GM19035 (cell line): ENCODE results near the gene ZFHX3.

Experiments
- ATAC-seq: cut with Tn5 transposase; IDR thresholded peaks from one replicate; pipeline ENCODE4 v1.9.1; 2021; ENCODE audit not compliant: unreplicated experiment

Gene ZFHX3

DNA sequence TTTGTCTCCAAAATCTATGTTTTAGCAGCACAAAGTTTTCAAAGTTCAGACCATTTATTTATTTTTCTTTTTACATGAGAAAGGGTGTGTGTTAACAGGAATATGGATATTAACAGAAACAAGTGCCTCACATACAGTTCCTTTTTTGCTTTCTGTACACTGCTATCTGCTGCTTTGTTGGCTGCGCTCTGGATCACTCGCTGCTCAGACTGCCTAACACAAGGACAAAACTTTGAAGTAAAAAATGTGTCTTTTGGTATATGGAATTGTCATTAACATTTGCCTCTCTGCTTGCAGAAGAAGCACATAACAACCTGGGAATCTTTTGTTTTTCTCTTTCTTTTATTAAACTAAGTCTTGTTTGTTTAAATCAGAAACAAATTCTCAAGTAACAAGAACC, 262.8 kb downstream of the ZFHX3 start:
- no peak for ATAC-seq

DNA sequence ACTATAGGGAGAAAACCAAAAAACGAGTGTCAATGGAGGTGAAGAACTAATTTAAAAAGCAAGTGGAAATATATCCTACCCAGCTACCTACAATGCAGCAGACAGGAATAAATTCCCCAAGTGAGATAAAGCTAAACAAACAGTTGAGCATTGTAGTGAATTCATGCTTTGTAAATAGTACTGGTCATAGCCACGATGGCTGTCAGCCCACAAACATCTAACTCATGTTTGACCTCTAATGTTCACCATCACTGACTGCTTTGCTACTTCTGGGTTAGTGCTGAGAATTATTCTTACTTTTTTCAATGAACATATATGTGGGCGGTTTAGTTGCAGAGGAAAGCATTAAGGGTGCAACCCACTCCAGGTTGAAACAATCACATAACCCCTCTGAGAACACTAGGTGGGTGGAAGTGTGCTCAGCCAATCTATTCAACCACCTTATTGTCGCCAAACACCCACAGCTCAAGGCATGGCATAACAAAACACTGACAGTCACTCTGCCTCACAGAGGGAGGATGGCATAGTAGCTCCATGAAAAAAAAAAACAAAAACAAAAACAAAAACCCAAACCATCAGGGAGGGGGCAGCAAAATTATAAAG, 264.1 kb downstream of the ZFHX3 start:
- no peak for ATAC-seq

GRCh38 chr16:72769876-72770275, 278.1 kb downstream of the ZFHX3 start:
- no peak for ATAC-seq

DNA sequence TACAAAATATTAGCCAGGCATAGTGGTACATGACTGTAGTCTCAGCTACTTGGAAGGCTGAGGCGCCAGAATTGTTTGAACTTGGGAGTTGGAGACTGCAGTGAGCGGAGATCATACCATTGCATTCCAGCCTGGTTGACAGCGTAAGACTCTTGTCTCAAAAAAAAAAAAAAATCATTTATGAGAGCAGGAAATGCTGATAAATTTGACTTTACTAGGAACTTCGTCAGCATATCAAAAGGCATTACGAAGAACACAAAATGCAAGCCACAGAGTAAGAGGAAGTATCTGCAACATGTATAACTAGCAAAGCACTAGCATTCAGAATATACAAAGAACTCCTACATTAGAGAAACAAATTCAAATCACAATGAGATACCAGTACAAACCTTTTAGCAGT, 279.3 kb downstream of the ZFHX3 start:
- ATAC-seq = no peak

GRCh38 chr16:72766506-72766905, 281.4 kb downstream of the ZFHX3 start:
- no peak for ATAC-seq

DNA sequence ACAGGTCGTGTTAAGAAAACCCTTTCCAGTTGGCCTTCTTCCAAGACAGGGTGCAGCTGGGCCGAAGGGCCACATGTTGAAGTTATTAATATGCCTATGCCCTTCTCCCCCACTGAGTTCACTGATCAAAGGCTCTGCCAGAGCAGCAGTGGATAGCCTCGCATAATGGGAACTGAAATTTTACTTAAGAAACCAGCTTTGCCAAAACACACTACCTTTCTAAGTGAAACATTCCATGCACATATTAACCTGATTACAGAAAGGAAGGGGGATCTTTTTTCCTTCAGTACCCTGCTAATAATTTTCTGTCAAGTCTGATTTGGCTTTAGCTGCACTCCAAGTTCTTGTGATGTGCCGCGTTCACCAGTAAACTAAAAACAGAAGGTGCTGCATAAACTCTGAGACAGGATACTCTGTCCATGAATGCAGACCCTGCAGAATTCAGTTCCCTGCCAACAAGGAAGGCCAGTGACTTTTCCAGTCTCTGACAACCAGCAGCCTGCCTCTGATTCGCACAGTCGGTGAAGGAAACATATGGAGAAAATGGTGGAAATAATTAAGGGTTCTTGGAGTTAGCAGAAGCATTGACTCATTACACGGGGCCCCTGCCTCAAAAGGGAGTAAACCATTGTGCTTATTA, 283.8 kb downstream of the ZFHX3 start:
- ATAC-seq = no peak

DNA sequence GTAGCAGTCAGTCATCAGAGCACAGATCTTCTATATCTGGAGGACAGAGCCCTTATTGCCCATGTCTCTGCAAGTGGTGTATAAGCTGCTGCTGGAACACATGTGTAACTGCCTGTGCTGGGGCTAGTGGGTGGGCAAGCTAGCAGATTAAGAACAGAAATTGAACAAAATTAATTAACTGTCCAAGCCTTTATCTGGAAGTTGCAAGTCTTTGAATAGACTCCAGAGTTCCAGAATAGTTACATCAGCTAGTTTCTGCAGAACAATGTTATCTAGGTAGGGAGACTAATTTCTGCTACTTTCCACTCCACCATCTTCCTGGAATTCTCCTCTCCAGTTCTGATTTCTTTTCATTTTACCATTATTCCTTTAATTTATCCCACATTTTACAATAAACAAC, 287.3 kb downstream of the ZFHX3 start:
- ATAC-seq = no peak

DNA sequence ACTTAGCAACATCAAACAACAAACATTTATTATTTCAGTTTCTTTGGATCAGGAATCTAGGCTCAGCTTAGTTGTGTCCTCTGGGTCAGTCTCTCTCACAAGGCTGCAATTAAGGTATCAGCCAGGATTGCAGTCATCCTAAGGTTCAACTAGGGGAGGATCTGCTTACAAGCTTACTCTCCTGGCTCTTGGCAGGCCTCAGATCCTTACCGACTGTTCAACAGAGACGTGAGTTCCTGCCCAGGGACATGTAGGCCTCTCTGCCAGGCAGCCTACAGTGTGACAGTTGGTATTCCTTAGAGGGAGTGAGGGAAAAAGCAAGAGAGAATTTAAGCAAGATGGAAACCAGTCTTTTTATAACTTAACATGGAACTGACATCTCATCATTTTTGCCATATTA, 294.0 kb downstream of the ZFHX3 start:
- no peak for ATAC-seq

- ATAC-seq = no peak
Observed at GRCh38 chr16:72752004-72752695, 295.8 kb downstream of the ZFHX3 start.

GRCh38 chr16:72751076-72751475, 296.9 kb downstream of the ZFHX3 start:
- no peak for ATAC-seq

DNA sequence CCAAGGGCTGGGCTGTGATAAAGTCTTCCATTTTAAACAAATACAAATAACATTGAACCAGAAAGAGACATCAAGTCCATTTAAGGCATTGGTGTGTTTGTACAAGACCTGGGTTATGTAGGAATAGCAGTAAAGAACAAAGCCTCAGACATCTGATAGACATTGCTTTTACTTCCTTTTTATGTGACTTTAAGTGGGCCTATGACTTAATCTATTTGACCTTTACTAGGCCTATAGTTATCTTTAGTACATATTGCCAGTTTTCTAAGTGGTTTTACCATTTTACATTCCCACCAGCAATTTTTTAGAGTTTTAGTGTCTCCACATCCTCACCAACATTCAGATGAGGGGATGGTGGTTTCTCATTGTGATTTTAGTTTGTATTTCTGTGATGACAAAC, 298.8 kb downstream of the ZFHX3 start:
- no peak for ATAC-seq

DNA sequence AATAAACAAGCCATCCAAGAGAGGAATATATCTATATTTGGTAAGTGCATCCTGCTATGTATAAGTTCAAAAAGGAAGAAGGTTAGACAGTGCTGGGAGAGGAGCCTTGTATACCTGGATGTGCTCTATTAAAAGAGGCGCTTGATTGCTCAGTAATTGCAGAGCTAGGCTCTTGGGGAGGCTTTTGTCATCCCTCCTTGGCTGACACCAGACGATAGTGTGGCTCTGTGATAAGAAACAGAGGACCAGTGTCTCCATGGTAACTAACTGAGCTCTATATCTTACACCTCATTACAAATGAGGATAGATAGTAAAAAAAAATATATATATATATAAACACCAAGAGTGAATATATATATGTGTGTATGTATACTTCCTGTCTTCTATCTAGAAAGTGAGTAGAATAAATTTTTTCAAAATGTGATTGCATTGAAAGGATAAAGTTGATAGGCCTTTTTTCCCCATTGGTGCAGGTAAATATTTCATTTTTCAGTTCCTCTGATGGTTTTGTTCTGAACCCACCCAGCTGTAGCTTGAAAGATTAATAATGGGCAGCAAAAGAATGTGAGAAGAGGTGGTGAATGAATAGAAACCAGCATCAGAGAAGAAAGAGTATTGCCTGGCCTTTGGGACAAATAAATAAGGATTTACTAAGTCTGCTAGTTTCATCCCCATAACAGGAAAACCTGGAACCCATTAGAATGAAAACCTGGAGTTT, 303.7 kb downstream of the ZFHX3 start:
- no peak for ATAC-seq

DNA sequence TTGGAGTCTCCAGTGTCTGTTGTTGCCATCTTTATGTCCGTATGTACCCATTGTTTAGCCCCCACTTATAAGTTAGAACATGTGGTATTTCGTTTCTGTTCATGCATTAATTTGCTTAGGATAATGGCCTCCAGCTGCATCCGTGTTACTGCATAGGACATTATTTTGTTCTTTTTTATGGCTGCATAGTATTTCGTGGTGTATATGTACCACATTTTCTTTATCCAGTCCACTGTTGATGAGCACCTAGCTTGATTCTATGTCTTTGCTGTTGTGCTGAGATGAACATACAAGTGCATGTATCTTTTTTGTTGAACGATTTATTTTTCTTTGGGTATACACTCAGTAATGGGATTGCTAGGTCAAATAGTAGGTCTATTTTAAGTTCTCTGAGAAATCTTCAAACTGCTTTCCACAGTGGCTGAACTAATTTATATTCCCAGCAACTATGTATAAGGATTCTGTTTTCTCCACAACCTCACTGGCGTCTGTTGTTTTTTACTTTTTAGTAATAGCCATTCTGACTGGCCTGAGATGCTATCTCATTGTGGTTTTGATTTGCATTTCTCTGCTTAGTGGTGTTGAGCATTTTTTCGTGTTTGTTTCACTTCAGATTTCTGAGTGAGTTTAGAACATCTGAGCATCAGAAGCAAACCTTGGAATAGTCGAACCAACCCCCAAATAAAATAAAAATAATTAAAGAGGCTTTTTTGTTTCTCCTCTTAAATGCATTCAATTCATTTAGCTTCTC, 304.7 kb downstream of the ZFHX3 start:
- peak; percentile 82 for ATAC-seq

DNA sequence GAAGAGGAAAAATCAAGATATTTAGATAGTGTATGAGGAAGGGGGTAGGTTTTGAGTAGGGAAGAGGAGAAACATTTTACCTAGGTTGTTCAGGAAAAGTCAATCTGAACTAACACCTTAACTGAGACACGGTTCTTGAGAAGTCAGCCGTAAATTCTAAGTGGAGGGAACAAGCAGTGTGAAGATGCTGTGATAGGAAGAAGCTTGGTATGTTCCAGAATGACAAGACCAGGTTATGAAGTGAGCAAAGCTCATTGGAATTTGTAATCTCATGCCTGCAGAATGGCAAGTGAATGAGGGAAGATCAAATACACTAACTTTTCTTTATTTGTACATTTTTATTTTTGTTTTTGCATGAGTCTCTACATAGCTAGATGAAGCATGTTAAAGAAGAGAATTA, 307.6 kb downstream of the ZFHX3 start:
- ATAC-seq = no peak

- ATAC-seq = no peak
Observed at GRCh38 chr16:72739577-72739976, 308.4 kb downstream of the ZFHX3 start.

GRCh38 chr16:72736074-72736473, 311.9 kb downstream of the ZFHX3 start:
- ATAC-seq = no peak
